Fibroblast of gingiva (primary cell): ENCODE measurements around the gene ATP6V0C.

Source experiments
- DNase-seq: peaks from one replicate; pipeline ENCODE4 v3.0.0-alpha.2; 2011; ENCODE audit warnings: low read depth

The ATP6V0C gene

GRCh38 chr16:2513405-2514332 lies at the start of gene ATP6V0C:
Gene ATP6V0C, plus strand, starts transcription at chr16:2513952. Its CDS starts 152 bp downstream, at chr16:2514104.
- peak; percentile 86 for DNase-seq

- DNase-seq, result no peak
Observed at GRCh38 chr16:2464333-2464732, 49.4 kb upstream of the ATP6V0C start.

- DNase-seq, result no peak
Observed at GRCh38 chr16:2465653-2466415, 47.9 kb upstream of the ATP6V0C start.

- no peak for DNase-seq
Observed at GRCh38 chr16:2466667-2467527, 46.9 kb upstream of the ATP6V0C start.

- peak; percentile 69 for DNase-seq
Observed at GRCh38 chr16:2467528-2468232, 46.1 kb upstream of the ATP6V0C start.

- DNase-seq, result no peak
Observed at GRCh38 chr16:2468233-2468724, 45.5 kb upstream of the ATP6V0C start.

GRCh38 chr16:2468725-2469398 lies 44.9 kb upstream of the ATP6V0C start:
- DNase-seq, result no peak

GRCh38 chr16:2469399-2470233 lies 44.1 kb upstream of the ATP6V0C start:
- DNase-seq, result no peak

GRCh38 chr16:2470234-2470601 lies 43.5 kb upstream of the ATP6V0C start:
- no peak for DNase-seq

- no peak for DNase-seq
Observed at GRCh38 chr16:2470603-2471015, 43.1 kb upstream of the ATP6V0C start.

- no peak for DNase-seq
Observed at GRCh38 chr16:2471016-2471652, 42.6 kb upstream of the ATP6V0C start, which contains the start of gene NTN3. Gene NTN3, plus strand, starts transcription at chr16:2471297. Its CDS starts 405 bp downstream, at chr16:2471702.

- no peak for DNase-seq
Observed at GRCh38 chr16:2471653-2472487, 41.9 kb upstream of the ATP6V0C start.

- no peak for DNase-seq
Observed at GRCh38 chr16:2472488-2472864, 41.3 kb upstream of the ATP6V0C start.

GRCh38 chr16:2472885-2473445 lies 40.8 kb upstream of the ATP6V0C start:
- no peak for DNase-seq

GRCh38 chr16:2473446-2473926 lies 40.3 kb upstream of the ATP6V0C start:
- DNase-seq, result no peak

- DNase-seq, result peak; percentile 24
Observed at GRCh38 chr16:2473999-2474876, 39.5 kb upstream of the ATP6V0C start.
